Esophagus muscularis mucosa (tissue), 4 donors: ENCODE results near the gene SNX7.

Experiments used
- EP300 ChIP-seq: sonication (generic); formaldehyde crosslinking; IDR thresholded peaks from one replicate; pipeline ENCODE4 v1.6.1; 2017; ENCODE audit warnings: antibody characterized with exemption
- POLR2A ChIP-seq: fragments of 450-650 bp; IDR thresholded peaks from one replicate; pipeline ENCODE4 v1.6.1; 2017; ENCODE audit warnings: antibody characterized with exemption, moderate library complexity, mild to moderate bottlenecking, low read depth
- POLR2AphosphoS5 ChIP-seq, 2 donors: sonication (generic); formaldehyde crosslinking; IDR thresholded peaks; one replicate each; pipeline ENCODE4 v1.6.1; 2017; ENCODE audit warnings: antibody characterized with exemption in 2 of 2
- TF ChIP-seq, protein P1 (sequence below), 3 experiments: fragments of 200-600 bp in 2 of 3; fragments of 450-650 bp in 1 of 3; sonication (generic) in 2 of 3; IDR thresholded peaks; one replicate each; pipeline ENCODE4 v1.5.1; 2017 to 2019; ENCODE audit warnings: antibody characterized with exemption in 3 of 3, mild to moderate bottlenecking in 2 of 3, moderate library complexity in 1 of 3

DNA sequence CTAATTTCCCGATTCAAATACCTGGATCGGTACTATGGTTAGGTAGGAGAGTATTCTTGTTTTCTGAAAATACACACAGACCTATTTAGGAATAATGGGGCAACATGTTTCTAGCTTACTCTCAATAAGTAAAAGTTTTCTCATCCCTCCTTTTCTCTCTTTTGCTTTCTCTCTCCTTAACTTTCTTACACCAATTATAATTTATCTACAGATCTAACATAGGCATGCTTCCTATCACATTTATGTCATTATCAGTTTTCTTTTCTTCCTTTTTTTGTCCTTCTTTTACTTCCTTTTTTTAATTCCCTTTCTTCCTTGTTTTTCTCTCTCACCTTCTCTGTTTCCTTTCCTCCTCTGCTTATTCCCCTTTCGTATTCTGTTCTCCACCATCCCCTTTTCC, 20.3 kb downstream of the SNX7 start:
- TF ChIP-seq, protein P1, sequence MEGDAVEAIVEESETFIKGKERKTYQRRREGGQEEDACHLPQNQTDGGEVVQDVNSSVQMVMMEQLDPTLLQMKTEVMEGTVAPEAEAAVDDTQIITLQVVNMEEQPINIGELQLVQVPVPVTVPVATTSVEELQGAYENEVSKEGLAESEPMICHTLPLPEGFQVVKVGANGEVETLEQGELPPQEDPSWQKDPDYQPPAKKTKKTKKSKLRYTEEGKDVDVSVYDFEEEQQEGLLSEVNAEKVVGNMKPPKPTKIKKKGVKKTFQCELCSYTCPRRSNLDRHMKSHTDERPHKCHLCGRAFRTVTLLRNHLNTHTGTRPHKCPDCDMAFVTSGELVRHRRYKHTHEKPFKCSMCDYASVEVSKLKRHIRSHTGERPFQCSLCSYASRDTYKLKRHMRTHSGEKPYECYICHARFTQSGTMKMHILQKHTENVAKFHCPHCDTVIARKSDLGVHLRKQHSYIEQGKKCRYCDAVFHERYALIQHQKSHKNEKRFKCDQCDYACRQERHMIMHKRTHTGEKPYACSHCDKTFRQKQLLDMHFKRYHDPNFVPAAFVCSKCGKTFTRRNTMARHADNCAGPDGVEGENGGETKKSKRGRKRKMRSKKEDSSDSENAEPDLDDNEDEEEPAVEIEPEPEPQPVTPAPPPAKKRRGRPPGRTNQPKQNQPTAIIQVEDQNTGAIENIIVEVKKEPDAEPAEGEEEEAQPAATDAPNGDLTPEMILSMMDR (IDR thresholded peaks at IDR 0.05), result no peak
- no peak for TF ChIP-seq POLR2A
- TF ChIP-seq POLR2AphosphoS5 (IDR thresholded peaks at IDR 0.05), result no peak
- no peak for TF ChIP-seq EP300
